Measurements from ENCODE around the gene ALAS1.

DNA sequence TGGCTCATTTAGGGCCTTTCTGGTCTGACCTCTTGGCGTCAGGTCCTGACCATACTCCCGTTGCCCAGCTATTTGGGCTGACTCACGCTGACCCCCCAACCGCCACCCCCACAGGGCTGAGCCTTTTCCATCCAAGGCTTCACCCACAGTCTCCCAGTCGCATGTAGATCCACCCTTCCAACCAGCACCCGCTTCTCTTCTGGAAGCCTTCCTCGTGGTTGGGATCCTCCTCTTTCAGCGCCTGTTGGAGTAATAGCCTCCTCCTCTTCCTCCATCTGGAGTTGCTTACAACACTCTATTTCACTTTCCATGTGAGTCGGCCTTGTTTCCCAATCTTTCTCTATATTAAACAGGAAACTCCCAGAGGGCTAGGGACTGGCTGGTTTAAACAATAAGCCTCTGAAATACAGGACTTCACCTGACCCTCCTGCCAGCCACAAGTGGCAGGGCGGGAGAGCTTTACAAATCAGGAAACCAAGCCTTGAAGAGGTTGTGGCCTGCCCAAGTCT, 2.1 kb upstream of the ALAS1 start:
- TF ChIP-seq EP300 (IDR thresholded peaks at IDR 0.05) (no peak), POLR2A (IDR thresholded peaks at IDR 0.05) (no peak), POLR2AphosphoS5 (IDR thresholded peaks at IDR 0.05) (no peak)
- TF ChIP-seq, protein P1, sequence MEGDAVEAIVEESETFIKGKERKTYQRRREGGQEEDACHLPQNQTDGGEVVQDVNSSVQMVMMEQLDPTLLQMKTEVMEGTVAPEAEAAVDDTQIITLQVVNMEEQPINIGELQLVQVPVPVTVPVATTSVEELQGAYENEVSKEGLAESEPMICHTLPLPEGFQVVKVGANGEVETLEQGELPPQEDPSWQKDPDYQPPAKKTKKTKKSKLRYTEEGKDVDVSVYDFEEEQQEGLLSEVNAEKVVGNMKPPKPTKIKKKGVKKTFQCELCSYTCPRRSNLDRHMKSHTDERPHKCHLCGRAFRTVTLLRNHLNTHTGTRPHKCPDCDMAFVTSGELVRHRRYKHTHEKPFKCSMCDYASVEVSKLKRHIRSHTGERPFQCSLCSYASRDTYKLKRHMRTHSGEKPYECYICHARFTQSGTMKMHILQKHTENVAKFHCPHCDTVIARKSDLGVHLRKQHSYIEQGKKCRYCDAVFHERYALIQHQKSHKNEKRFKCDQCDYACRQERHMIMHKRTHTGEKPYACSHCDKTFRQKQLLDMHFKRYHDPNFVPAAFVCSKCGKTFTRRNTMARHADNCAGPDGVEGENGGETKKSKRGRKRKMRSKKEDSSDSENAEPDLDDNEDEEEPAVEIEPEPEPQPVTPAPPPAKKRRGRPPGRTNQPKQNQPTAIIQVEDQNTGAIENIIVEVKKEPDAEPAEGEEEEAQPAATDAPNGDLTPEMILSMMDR (IDR thresholded peaks at IDR 0.05) = no peak

All from gastroesophageal sphincter (tissue), 3 donors.